Chondrocyte (in vitro differentiated cells): ENCODE measurements around the gene CPZ. TPM values are rescaled to one million over a fixed set of nuclear protein-coding genes. Genes with fewer than 3 reads are reported as not detected.

Source experiments
- DNase-seq: peaks from one replicate; pipeline ENCODE4 v3.0.0; 2021; ENCODE audit warnings: mixed read lengths, low spot score
- H3K27ac Mint-ChIP-seq: one replicate; pipeline ENCODE4 v1.8.0; 2021; ENCODE audit warnings: mild to moderate bottlenecking, moderate library complexity, mixed read lengths; ENCODE audit not compliant: unreplicated experiment
- H3K27me3 Mint-ChIP-seq: 2 replicates; pipeline ENCODE4 v1.8.0; 2021; ENCODE audit warnings: low read depth, mixed read lengths
- H3K36me3 Mint-ChIP-seq: 2 replicates; pipeline ENCODE4 v1.8.0; 2021; ENCODE audit warnings: low read depth, mixed read lengths
- H3K4me1 Mint-ChIP-seq: 2 replicates; pipeline ENCODE4 v1.8.0; 2021; ENCODE audit warnings: low read depth, mild to moderate bottlenecking, mixed read lengths
- H3K4me3 Mint-ChIP-seq: one replicate; pipeline ENCODE4 v1.8.0; 2021; ENCODE audit warnings: mild to moderate bottlenecking, moderate library complexity, mixed read lengths; ENCODE audit not compliant: unreplicated experiment
- H3K9me3 Mint-ChIP-seq: 2 replicates; pipeline ENCODE4 v1.8.0; 2021; ENCODE audit warnings: low read depth, mixed read lengths
- CTCF ChIP-seq: fragments of 200-600 bp; sonication (generic); IDR thresholded peaks from 2 replicates; pipeline ENCODE4 v1.5.0; 2021; ENCODE audit warnings: antibody characterized with exemption, mild to moderate bottlenecking, moderate library complexity
- total RNA-seq: library from RNA; stranded (reverse); gene quantifications from 3 replicates; pipeline ENCODE4 v1.2.1, GENCODE V29; 2021

The CPZ gene
- total RNA-seq, 1 donor from 2014 or later: 9.5 TPM

DNA sequence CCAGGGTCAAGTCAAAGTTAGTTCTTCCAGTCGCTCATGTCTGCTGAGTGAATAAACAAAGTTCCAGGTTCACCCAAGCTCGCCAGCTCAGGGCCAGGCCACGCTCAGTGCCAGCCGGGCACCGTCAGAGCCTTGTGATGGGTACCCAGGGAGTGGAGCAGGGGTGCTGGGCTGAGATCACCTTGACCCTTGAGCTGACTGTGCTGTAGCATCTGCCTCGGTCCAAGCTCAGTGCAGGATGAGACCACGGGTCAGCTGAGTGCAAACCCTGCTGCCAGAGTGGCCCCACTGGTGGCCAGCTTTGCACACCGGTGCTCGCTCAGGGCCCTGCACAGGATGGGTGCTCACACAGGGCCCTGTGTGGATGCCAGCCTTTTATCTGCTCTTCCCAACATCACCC, 4.3 kb downstream of the CPZ start:
- no peak overlapping the region for H3K27ac Mint-ChIP-seq
- H3K9me3 Mint-ChIP-seq: no peaks in the 10 kb centered on the region
- no peak overlapping the region for H3K4me3 Mint-ChIP-seq
- H3K4me1 Mint-ChIP-seq: peaks cover 20% of the 10 kb centered on the region
- DNase-seq: no peak
- H3K36me3 Mint-ChIP-seq: no peaks in the 10 kb centered on the region
- peaks cover 10% of the 10 kb centered on the region for H3K27me3 Mint-ChIP-seq
- TF ChIP-seq CTCF: no peak

DNA sequence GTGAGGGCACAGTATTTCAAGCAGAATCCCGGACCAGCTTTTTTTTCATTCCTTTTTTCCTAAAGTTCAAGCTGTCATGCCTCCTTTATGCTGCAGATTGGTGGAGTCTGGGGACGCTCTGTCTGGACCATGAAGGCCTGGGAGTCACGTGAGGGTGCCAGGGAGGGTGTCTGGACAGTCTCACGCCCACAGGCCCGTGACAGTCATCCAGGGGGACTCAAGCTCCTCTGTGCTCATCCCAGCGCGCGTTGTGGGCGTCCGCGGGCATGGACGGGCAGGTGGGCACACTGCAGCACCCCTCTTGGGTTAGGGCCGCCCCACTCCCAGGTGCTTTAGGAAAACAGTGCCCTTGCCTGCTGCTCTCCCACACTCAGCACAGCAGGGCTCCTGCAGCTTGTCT, 4.8 kb downstream of the CPZ start:
- Mint-ChIP-seq H3K9me3 (no peaks in the 10 kb centered on the region), H3K4me3 (no peak overlapping the region), H3K27ac (no peak overlapping the region), H3K4me1 (peaks cover 20% of the 10 kb centered on the region), H3K36me3 (no peaks in the 10 kb centered on the region), H3K27me3 (peaks cover 12% of the 10 kb centered on the region)
- DNase-seq: no peak
- no peak for TF ChIP-seq CTCF

DNA sequence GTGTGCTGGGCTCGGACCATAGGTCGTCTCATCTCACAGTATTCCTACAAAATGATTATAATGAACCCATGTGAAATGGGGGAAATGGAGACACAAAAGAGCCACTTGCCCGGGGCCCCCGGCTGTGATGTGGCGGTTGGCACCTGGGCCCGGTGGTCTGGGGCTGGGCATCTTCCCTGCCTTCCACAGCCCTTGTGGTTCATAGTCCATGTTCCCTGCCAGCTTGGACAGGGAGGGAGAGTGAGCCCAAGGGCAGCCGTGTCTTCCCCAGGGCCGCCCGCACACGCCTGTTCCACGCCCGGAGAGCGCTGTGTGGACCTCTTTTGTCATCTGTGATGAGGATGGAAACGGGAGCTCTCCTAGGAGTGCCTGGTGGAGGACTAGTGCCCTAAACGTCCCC, 5.2 kb downstream of the CPZ start:
- TF ChIP-seq CTCF: no peak
- no peak overlapping the region for H3K27ac Mint-ChIP-seq
- H3K9me3 Mint-ChIP-seq: no peaks in the 10 kb centered on the region
- H3K4me3 Mint-ChIP-seq: no peak overlapping the region
- H3K27me3 Mint-ChIP-seq: peaks cover 14% of the 10 kb centered on the region
- no peak for DNase-seq
- H3K4me1 Mint-ChIP-seq: peaks cover 20% of the 10 kb centered on the region
- H3K36me3 Mint-ChIP-seq: no peaks in the 10 kb centered on the region

DNA sequence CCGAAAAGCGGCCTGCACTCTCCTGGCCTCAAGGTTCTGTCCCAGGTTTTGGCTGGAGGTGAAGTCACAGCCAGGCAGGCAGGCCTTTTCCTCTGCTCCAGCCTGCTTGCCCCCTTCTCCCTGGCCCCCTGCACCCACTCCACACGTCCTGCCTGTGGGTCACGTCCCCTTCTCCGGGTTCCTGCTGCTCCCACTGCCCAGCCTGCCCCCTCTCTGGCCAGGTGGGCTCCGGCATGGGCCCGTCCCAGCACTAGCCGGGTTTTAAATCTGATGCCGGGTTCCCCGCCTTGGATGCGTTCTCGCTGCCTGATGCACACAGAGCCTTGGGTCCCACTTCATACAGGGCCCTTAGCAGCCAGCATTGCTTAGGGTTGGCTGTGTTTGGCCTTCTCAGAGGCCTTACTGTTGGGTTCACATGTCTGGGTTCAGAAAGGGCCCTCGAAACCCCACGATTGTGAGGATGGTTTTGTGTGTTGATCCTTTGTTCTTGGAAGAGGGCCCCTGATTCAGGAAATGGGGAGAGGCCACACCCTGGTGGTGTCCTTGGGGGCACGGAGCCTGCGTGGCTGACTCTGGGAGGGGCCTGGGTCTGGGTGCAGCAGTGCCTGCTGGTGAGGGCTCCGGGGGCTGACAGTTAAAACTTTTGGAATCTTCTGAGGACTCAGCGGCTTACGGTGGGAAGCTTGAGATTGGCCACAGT, 6.0 kb downstream of the CPZ start:
- peaks cover 17% of the 10 kb centered on the region for H3K4me1 Mint-ChIP-seq
- H3K27ac Mint-ChIP-seq: no peak overlapping the region
- no peaks in the 10 kb centered on the region for H3K36me3 Mint-ChIP-seq
- peaks cover 12% of the 10 kb centered on the region for H3K27me3 Mint-ChIP-seq
- no peaks in the 10 kb centered on the region for H3K9me3 Mint-ChIP-seq
- DNase-seq: no peak
- TF ChIP-seq CTCF: no peak
- no peak overlapping the region for H3K4me3 Mint-ChIP-seq

- Mint-ChIP-seq H3K27ac (no peak overlapping the region), H3K4me3 (no peak overlapping the region), H3K4me1 (peaks cover 14% of the 10 kb centered on the region), H3K9me3 (no peaks in the 10 kb centered on the region), H3K27me3 (peaks cover 9% of the 10 kb centered on the region), H3K36me3 (no peaks in the 10 kb centered on the region)
- no peak for TF ChIP-seq CTCF
- no peak for DNase-seq
Observed at GRCh38 chr4:8599091-8599460, 6.5 kb downstream of the CPZ start.
